GM10266 (cell line): Measurements from ENCODE around the gene CLDN9.
"Not testable (repeated sequence)": the region's sequence is repeated elsewhere in the genome, so short reads cannot be mapped to it uniquely, and the experiment has no call there.

Experiments used
- DNase-seq: peaks from one replicate; pipeline ENCODE4 v3.0.0; 2012; ENCODE audit errors: extremely low spot score
- CTCF ChIP-seq: IDR thresholded peaks from 2 replicates; pipeline ENCODE4 v1.5.1; 2012; ENCODE audit warnings: mild to moderate bottlenecking, low read depth; ENCODE audit not compliant: control insufficient read depth, insufficient read depth; ENCODE audit errors: missing control alignments

Gene CLDN9

GRCh38 chr16:3047387-3047720, 34.6 kb downstream of the CLDN9 start:
- no peak for DNase-seq
- no peak for TF ChIP-seq CTCF

- DNase-seq = no peak
These were observed 37.3 kb downstream of the CLDN9 start for GRCh38 chr16:3049921-3050481.

GRCh38 chr16:3050487-3050886, 37.8 kb downstream of the CLDN9 start:
- DNase-seq = no peak
- no peak for TF ChIP-seq CTCF

More at GRCh38 chr16:3049921-3050481, 37.3 kb downstream of the CLDN9 start:
- no peak for TF ChIP-seq CTCF

GRCh38 chr16:3051009-3051408, 38.3 kb downstream of the CLDN9 start:
- no peak for TF ChIP-seq CTCF
- no peak for DNase-seq

- no peak for TF ChIP-seq CTCF
- no peak for DNase-seq
These were observed 38.8 kb downstream of the CLDN9 start for GRCh38 chr16:3051494-3051893.

- not testable (repeated sequence) for DNase-seq
These were observed 40.0 kb downstream of the CLDN9 start for GRCh38 chr16:3052571-3053329.

- not testable (repeated sequence) for DNase-seq
These were observed 40.6 kb downstream of the CLDN9 start for GRCh38 chr16:3053330-3053710.

- no peak for DNase-seq
- TF ChIP-seq CTCF = no peak
These were observed 42.4 kb downstream of the CLDN9 start for GRCh38 chr16:3054965-3055733.

GRCh38 chr16:3055734-3056115, 43.0 kb downstream of the CLDN9 start:
- DNase-seq = not testable (repeated sequence)
